ENCODE data around the gene SYT15.
A peak's percentile ranks its signal among the peaks of the same experiment; 100 is the strongest.
"Not testable (repeated sequence)": the region's sequence is repeated elsewhere in the genome, so short reads cannot be mapped to it uniquely, and the experiment has no call there.

Gene SYT15

DNA sequence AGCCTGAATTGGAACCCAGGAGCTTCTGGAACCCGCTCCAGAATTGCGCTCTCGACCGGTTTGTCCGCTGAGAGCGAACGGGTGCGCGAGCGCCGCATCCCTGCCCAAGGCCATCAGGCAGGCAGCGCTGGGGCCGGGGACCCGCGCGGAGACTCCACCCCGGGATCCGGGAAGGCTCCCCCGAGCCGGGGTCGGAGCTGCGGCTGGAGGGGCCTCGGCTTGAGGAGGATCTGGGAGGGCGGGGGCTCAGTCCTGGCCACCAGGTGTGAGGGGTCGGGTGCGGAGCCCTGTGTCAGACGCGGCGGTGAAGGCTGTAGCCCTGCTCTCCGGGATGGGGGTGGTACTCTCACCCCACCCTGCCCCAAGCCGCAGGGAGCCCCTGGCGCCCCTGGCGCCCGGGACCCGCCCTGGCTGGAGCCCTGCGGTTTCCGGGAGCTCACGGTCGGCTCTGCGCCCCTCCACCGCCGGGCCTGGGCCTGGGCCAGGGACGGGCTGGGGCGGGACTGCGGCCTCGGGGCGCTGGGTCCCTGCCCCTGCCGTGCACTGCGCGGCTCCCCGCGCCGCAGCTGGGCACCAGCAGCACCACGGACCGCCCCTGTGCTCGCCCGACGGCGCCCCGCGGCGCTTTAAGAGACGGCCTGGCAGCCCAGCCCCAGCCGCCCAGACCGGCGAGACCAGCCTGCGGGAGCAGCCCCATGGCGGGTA lies at the start of gene SYT15:
SYT15 (plus strand) TSS at position 655 of the 705 bp plus-strand sequence; CDS start at position 696, 41 bp downstream.
- H3K4me3 ChIP-seq (ENCODE audit: low read depth, low read length); H3K27ac ChIP-seq; DNase-seq; H3K27me3 ChIP-seq (replicated peaks); in situ Hi-C loops (cut with HindIII; ENCODE audit: low pct_ligation_motif_present, low sequenced_read_pairs); H3K36me3 ChIP-seq (replicated peaks): not testable (repeated sequence)

DNA sequence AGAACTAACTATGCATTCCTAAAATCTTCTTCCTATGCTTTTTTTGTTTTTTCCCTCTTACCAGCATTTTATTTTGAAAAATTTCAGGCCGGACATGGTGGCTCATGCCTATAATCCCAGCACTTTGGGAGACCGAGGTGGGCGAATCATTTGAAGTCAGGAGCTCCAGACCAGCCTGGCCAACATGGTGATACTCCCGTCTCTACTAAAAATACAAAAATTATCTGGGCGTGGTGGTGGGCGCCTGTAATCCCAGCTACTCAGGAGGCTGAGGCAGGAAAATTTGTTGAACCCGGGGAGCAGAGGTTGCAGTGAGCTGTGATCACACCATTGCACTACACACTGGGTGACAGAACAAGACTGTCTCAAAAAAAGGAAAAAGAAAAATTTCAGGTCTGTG lies 49.2 kb upstream of the SYT15 start:
- DNase-seq; in situ Hi-C loops (cut with HindIII; ENCODE audit: low pct_ligation_motif_present, low sequenced_read_pairs): not testable (repeated sequence)

DNA sequence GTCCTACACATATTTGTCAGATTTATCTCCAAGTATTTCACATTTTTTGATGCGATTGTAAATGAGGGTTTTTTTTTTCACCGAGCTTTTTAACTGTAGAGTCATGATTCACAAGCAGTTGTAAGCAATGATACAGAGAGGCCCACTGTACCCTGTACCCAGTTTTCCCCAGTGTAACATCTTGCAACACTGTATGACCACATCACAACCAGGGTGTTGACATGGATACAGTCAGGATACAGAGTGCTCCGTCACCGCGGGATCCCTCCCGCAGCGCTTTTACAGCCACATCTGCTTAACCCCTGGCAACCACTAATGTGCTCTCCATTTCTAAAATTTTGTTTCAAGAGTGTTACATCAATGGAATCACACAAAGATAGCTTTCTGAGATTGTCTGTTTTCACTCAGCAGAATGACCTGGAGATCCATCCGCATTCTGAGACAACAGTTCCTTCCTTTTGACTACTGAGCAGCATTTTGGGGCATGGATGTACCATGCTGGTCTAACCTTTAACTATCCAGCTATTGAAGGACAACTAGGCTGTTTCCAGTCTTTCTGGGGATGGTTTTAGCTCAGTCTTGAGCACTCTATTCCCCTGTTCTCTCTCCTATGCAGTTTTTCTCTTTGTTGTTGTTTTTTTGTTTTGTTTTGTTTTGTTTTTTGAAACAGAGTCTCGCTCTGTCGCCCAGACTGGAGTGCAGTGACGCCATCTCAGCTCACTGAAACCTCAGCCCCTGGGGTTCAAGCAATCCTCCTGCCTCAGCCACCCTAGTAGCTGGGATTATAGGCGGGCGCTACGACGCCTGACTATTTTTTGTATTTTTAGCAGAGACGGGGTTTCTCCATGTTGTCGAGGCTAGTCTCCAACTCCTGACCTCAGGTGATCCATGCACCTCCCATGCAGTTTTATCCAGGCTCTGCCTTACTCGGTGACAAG lies 48.4 kb upstream of the SYT15 start:
- Histone ChIP-seq H3K27me3 (replicated peaks) (no peaks in the 10 kb centered on the region), H3K36me3 (replicated peaks) (no peaks in the 10 kb centered on the region), H3K4me3 (ENCODE audit: low read depth, low read length) (no peak overlapping the region), H3K27ac (peak overlapping the region; percentile 68)
- peak; percentile 98 for DNase-seq
- TF ChIP-seq, protein P1, sequence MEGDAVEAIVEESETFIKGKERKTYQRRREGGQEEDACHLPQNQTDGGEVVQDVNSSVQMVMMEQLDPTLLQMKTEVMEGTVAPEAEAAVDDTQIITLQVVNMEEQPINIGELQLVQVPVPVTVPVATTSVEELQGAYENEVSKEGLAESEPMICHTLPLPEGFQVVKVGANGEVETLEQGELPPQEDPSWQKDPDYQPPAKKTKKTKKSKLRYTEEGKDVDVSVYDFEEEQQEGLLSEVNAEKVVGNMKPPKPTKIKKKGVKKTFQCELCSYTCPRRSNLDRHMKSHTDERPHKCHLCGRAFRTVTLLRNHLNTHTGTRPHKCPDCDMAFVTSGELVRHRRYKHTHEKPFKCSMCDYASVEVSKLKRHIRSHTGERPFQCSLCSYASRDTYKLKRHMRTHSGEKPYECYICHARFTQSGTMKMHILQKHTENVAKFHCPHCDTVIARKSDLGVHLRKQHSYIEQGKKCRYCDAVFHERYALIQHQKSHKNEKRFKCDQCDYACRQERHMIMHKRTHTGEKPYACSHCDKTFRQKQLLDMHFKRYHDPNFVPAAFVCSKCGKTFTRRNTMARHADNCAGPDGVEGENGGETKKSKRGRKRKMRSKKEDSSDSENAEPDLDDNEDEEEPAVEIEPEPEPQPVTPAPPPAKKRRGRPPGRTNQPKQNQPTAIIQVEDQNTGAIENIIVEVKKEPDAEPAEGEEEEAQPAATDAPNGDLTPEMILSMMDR (IDR thresholded peaks at IDR 0.05; ENCODE audit: low read depth, low read length, missing control alignments): no peak
- in situ Hi-C loops (cut with HindIII; ENCODE audit: low pct_ligation_motif_present, low sequenced_read_pairs): no loop called here

More for the DNA sequence above, 49.2 kb upstream of the SYT15 start:
- peak overlapping the region; percentile 55 for H3K27ac ChIP-seq
- not testable (repeated sequence) for H3K27me3 ChIP-seq (replicated peaks); H3K36me3 ChIP-seq (replicated peaks); H3K4me3 ChIP-seq (ENCODE audit: low read depth, low read length)

DNA sequence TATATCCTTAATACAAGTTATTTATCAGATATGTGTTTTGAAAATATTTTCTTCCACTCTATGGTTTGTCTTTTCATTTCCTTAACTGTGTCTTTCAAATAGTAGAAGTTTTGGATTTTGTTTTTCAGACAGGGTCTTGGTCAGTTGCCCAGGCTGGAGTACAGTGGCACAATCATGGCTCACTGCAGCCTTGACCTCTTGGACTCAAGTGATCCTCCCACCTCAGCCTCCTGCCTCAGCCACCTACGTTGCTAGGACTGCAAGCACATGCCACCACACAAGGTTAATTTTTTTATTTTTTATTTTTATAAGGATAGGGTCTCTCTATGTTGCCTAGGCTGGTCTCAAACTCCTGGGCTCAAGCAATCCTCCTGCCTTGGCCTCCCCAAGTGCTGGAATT lies 46.7 kb upstream of the SYT15 start:
- DNase-seq; H3K27me3 ChIP-seq (replicated peaks); H3K4me3 ChIP-seq (ENCODE audit: low read depth, low read length); H3K36me3 ChIP-seq (replicated peaks); H3K27ac ChIP-seq; in situ Hi-C loops (cut with HindIII; ENCODE audit: low pct_ligation_motif_present, low sequenced_read_pairs): not testable (repeated sequence)

DNA sequence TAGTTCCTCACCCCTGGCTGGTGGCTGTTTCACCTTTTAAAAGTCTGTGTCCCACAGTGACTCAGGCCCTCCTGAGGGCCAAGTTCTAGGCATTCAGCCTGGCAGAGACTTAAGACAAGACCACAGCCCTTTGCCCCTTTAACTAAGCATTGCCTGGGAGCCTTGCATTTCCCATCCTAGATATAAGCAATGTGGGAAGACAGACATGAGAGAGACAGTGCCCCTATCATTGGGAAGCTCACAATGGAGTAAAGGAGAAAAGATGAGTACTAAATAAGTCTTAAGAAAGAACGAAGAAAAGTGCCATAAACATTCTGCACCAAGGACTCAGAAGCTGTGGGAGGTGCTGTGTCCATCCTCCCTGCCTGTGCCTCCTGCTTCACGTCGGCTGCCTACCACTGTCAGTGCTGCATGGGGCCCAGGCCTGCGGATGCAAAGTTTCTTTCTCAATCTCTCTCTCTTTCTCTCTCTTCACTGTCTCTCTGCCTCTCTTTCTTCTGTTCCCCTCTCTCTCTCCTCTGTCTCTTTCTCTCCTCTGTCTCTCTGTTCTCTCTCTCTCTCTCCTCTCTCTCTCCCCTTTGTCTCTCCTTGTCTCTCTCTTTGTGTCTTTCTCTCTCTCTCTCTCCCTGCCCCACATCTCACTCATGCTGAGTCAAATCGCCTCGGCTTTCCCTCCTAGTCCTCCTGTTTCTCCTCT lies 44.0 kb upstream of the SYT15 start:
- in situ Hi-C loops (cut with HindIII; ENCODE audit: low pct_ligation_motif_present, low sequenced_read_pairs): no loop called here
- TF ChIP-seq, protein P1 (IDR thresholded peaks at IDR 0.05; ENCODE audit: low read depth, low read length, missing control alignments): no peak
- no peaks in the 10 kb centered on the region for H3K36me3 ChIP-seq (replicated peaks)
- DNase-seq: no peak
- no peaks in the 10 kb centered on the region for H3K27me3 ChIP-seq (replicated peaks)
- no peak overlapping the region for H3K4me3 ChIP-seq (ENCODE audit: low read depth, low read length)
- no peak overlapping the region for H3K27ac ChIP-seq

DNA sequence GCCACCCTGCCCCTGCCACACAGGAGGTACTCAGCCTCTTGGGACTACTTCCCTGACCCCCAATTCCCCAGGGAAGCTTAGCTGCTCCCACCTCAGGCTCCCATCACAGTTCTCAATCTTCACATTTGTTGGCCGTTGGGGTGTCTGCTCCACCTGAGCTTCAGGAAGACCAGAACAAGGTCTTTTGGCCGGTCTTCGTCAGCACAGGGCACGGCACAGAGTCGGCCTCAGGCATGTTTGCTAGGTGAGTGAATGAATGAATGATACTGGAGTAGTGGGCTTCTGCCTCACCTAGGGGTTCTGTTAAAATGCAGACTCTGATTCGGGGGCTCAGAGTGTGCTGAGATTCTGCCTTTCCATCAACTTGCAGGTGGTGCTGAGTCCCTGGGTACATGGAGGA lies 42.8 kb upstream of the SYT15 start:
- no peaks in the 10 kb centered on the region for H3K27me3 ChIP-seq (replicated peaks)
- TF ChIP-seq, protein P1 (IDR thresholded peaks at IDR 0.05; ENCODE audit: low read depth, low read length, missing control alignments): no peak
- H3K27ac ChIP-seq: no peak overlapping the region
- no peak for DNase-seq
- in situ Hi-C loops (cut with HindIII; ENCODE audit: low pct_ligation_motif_present, low sequenced_read_pairs): no loop called here
- H3K4me3 ChIP-seq (ENCODE audit: low read depth, low read length): no peak overlapping the region
- H3K36me3 ChIP-seq (replicated peaks): no peaks in the 10 kb centered on the region

DNA sequence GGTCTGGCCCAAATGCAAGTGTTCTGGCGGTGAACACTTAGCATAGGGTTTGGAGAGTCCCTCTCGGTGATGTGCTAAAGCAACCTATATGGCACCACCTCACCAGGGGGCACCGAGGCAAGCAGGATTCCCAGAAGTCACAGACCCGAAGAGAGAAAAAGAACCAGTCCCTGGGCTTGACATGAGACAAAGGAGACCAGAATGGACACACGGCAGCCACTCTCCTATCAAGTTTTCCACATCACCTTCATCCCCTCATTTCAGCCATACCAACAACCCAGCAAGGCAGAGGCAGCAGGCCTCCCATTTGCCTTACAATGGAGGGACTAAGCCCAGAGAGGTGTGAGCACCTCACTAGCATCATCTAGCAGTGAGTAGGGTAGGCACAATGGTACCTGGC lies 42.1 kb upstream of the SYT15 start:
- TF ChIP-seq, protein P1 (IDR thresholded peaks at IDR 0.05; ENCODE audit: low read depth, low read length, missing control alignments): no peak
- Histone ChIP-seq H3K27ac (no peak overlapping the region), H3K36me3 (replicated peaks) (no peaks in the 10 kb centered on the region), H3K27me3 (replicated peaks) (no peaks in the 10 kb centered on the region), H3K4me3 (ENCODE audit: low read depth, low read length) (no peak overlapping the region)
- in situ Hi-C loops (cut with HindIII; ENCODE audit: low pct_ligation_motif_present, low sequenced_read_pairs): no loop called here
- DNase-seq: no peak
